ENCODE results near the gene FGGY. TPM values are rescaled to one million over a fixed set of nuclear protein-coding genes. Genes with fewer than 3 reads are reported as not detected.
A peak's percentile ranks its signal among the peaks of the same experiment; 100 is the strongest.

The FGGY gene
- total RNA-seq, 1 donor from 2014 or later: 9.0 TPM

GRCh38 chr1:59520194-59520593, 223.3 kb downstream of the FGGY start:
- TF ChIP-seq CTCF (IDR thresholded peaks at IDR 0.05): no peak
- H3K4me1 Mint-ChIP-seq (ENCODE audit: low read depth): peaks cover 62% of the 10 kb centered on the region
- H3K27ac Mint-ChIP-seq (ENCODE audit: unreplicated experiment): peak overlapping the region; percentile 25
- H3K36me3 Mint-ChIP-seq (ENCODE audit: low read depth): no peaks in the 10 kb centered on the region
- DNase-seq (ENCODE audit: low spot score): no peak
- no peak overlapping the region for H3K4me3 Mint-ChIP-seq (ENCODE audit: unreplicated experiment)
- no peaks in the 10 kb centered on the region for H3K27me3 Mint-ChIP-seq (ENCODE audit: low read depth)
- no peaks in the 10 kb centered on the region for H3K9me3 Mint-ChIP-seq (ENCODE audit: low read depth)

GRCh38 chr1:59520827-59521418, 224.0 kb downstream of the FGGY start:
- no peaks in the 10 kb centered on the region for H3K36me3 Mint-ChIP-seq (ENCODE audit: low read depth)
- no peaks in the 10 kb centered on the region for H3K27me3 Mint-ChIP-seq (ENCODE audit: low read depth)
- H3K9me3 Mint-ChIP-seq (ENCODE audit: low read depth): no peaks in the 10 kb centered on the region
- peaks cover 59% of the 10 kb centered on the region for H3K4me1 Mint-ChIP-seq (ENCODE audit: low read depth)
- TF ChIP-seq CTCF (IDR thresholded peaks at IDR 0.05): no peak
- H3K27ac Mint-ChIP-seq (ENCODE audit: unreplicated experiment): peak overlapping the region; percentile 95
- peak overlapping the region; percentile 58 for H3K4me3 Mint-ChIP-seq (ENCODE audit: unreplicated experiment)
- no peak for DNase-seq (ENCODE audit: low spot score)

GRCh38 chr1:59521456-59521855, 224.6 kb downstream of the FGGY start:
- H3K4me3 Mint-ChIP-seq (ENCODE audit: unreplicated experiment): peak overlapping the region; percentile 58
- H3K4me1 Mint-ChIP-seq (ENCODE audit: low read depth): peaks cover 61% of the 10 kb centered on the region
- H3K27ac Mint-ChIP-seq (ENCODE audit: unreplicated experiment): peak overlapping the region; percentile 95
- H3K27me3 Mint-ChIP-seq (ENCODE audit: low read depth): no peaks in the 10 kb centered on the region
- no peaks in the 10 kb centered on the region for H3K9me3 Mint-ChIP-seq (ENCODE audit: low read depth)
- no peaks in the 10 kb centered on the region for H3K36me3 Mint-ChIP-seq (ENCODE audit: low read depth)
- no peak for TF ChIP-seq CTCF (IDR thresholded peaks at IDR 0.05)
- no peak for DNase-seq (ENCODE audit: low spot score)

GRCh38 chr1:59522925-59523505, 226.1 kb downstream of the FGGY start:
- H3K27me3 Mint-ChIP-seq (ENCODE audit: low read depth): no peaks in the 10 kb centered on the region
- TF ChIP-seq CTCF (IDR thresholded peaks at IDR 0.05): no peak
- DNase-seq (ENCODE audit: low spot score): no peak
- no peak overlapping the region for H3K4me3 Mint-ChIP-seq (ENCODE audit: unreplicated experiment)
- H3K9me3 Mint-ChIP-seq (ENCODE audit: low read depth): no peaks in the 10 kb centered on the region
- no peaks in the 10 kb centered on the region for H3K36me3 Mint-ChIP-seq (ENCODE audit: low read depth)
- peaks cover 52% of the 10 kb centered on the region for H3K4me1 Mint-ChIP-seq (ENCODE audit: low read depth)
- no peak overlapping the region for H3K27ac Mint-ChIP-seq (ENCODE audit: unreplicated experiment)

- H3K27ac Mint-ChIP-seq (ENCODE audit: unreplicated experiment): no peak overlapping the region
- H3K4me3 Mint-ChIP-seq (ENCODE audit: unreplicated experiment): no peak overlapping the region
- H3K4me1 Mint-ChIP-seq (ENCODE audit: low read depth): peaks cover 49% of the 10 kb centered on the region
- no peak for DNase-seq (ENCODE audit: low spot score)
- H3K9me3 Mint-ChIP-seq (ENCODE audit: low read depth): no peaks in the 10 kb centered on the region
- TF ChIP-seq CTCF (IDR thresholded peaks at IDR 0.05): no peak
- H3K36me3 Mint-ChIP-seq (ENCODE audit: low read depth): no peaks in the 10 kb centered on the region
- no peaks in the 10 kb centered on the region for H3K27me3 Mint-ChIP-seq (ENCODE audit: low read depth)
Observed at GRCh38 chr1:59523745-59524450, 227.0 kb downstream of the FGGY start.

Measured in chondrocyte (in vitro differentiated cells).